GM12865 (cell line): Measurements from ENCODE around the gene RFC2.
A peak's percentile ranks its signal among the peaks of the same experiment; 100 is the strongest.

Experiments used
- DNase-seq: peaks from one replicate; pipeline ENCODE4 v3.0.0; 2010; ENCODE audit warnings: low read depth
- H3K4me3 ChIP-seq: 2 replicates; pipeline ENCODE4 v1.5.1; 2011; ENCODE audit warnings: mild to moderate bottlenecking, low read depth, low read length, control low read depth
- CTCF ChIP-seq: IDR thresholded peaks from 2 replicates; pipeline ENCODE4 v1.5.1; 2011; ENCODE audit warnings: low read length, control low read depth, low read depth, inconsistent platforms; ENCODE audit not compliant: insufficient read depth; ENCODE audit errors: missing control alignments

RFC2 gene

GRCh38 chr7:74183653-74184450 lies 70.3 kb downstream of the RFC2 start:
- DNase-seq, result peak; percentile 35
- H3K4me3 ChIP-seq, result no peak overlapping the region
- peak; percentile 25 for TF ChIP-seq CTCF

GRCh38 chr7:74183142-74183541 lies 71.1 kb downstream of the RFC2 start:
- DNase-seq, result no peak
- no peak overlapping the region for H3K4me3 ChIP-seq

GRCh38 chr7:74182453-74183090 lies 71.6 kb downstream of the RFC2 start:
- TF ChIP-seq CTCF, result no peak
- no peak overlapping the region for H3K4me3 ChIP-seq
- DNase-seq, result no peak

More at GRCh38 chr7:74183142-74183541, 71.1 kb downstream of the RFC2 start:
- TF ChIP-seq CTCF, result no peak

- DNase-seq, result no peak
- H3K4me3 ChIP-seq, result no peak overlapping the region
- no peak for TF ChIP-seq CTCF
These were observed 72.4 kb downstream of the RFC2 start for GRCh38 chr7:74181821-74182220.
